HEK293T (cell line): ENCODE data around the gene HIVEP2.

ENCODE experiments used
- ARNT ChIP-seq: fragments of 450-650 bp; IDR thresholded peaks from 2 replicates; pipeline ENCODE4 v1.6.1; 2017; ENCODE audit warnings: mild to moderate bottlenecking
- BHLHE40 ChIP-seq: fragments of 450-650 bp; IDR thresholded peaks from 2 replicates; pipeline ENCODE4 v1.6.1; 2016; ENCODE audit warnings: mild to moderate bottlenecking, moderate library complexity, borderline replicate concordance
- ELF4 ChIP-seq: fragments of 450-650 bp; IDR thresholded peaks from 2 replicates; pipeline ENCODE4 v1.6.1; 2017; ENCODE audit warnings: antibody characterized with exemption
- FOXM1 ChIP-seq: fragments of 450-650 bp; IDR thresholded peaks from 2 replicates; pipeline ENCODE4 v1.6.1; 2017; ENCODE audit warnings: mild to moderate bottlenecking, borderline replicate concordance
- LEF1 ChIP-seq: fragments of 450-650 bp; IDR thresholded peaks from 2 replicates; pipeline ENCODE4 v1.6.1; 2017; ENCODE audit warnings: mild to moderate bottlenecking, borderline replicate concordance
- SUZ12 ChIP-seq: fragments of 450-650 bp; IDR thresholded peaks from 2 replicates; pipeline ENCODE4 v1.6.1; 2016; ENCODE audit warnings: mild to moderate bottlenecking
- TARDBP ChIP-seq: fragments of 450-650 bp; IDR thresholded peaks from 2 replicates; pipeline ENCODE4 v1.6.1; 2016
- ZNF384 ChIP-seq: fragments of 450-650 bp; IDR thresholded peaks from 2 replicates; pipeline ENCODE4 v1.6.1; 2016

DNA sequence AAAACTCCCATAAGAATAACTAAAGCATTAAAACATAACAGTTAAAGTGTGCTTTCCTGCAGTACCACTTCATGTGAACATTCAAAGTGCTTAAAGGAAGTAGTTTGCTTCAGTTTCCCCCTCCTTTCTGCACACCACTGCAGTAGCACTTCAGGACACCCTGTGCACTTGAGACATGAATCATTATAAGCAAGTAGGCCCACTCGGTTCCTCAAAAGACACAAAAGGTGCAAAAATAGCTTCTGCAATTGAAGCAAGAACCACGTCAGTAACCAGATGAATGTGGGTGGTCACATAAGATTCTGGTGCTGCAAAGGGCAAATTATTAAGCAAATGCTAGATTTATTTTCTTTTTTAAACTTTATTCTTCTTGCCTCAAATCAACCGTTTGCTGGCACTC lies 160.6 kb downstream of the HIVEP2 start:
- TF ChIP-seq SUZ12 (no peak), TARDBP (no peak), ARNT (no peak), ELF4 (no peak), ZNF384 (no peak), LEF1 (no peak), BHLHE40 (no peak), FOXM1 (no peak)
